NCI-H2029 treated with DMSO at 0.1 percent for 48 hours (cell line): Measurements from ENCODE around the gene SEC31B.

Source experiments
- DNase-seq: peaks from one replicate; lab custom pipeline; 2025; lab: John Stamatoyannopoulos, UW

SEC31B gene

GRCh38 chr10:100519311-100520051, at the start of gene SEC31B:
Gene SEC31B, minus strand, starts transcription at chr10:100519861. Its CDS starts 2,909 bp downstream, at chr10:100516952.
- DNase-seq, result no peak

- DNase-seq, result no peak
Observed at GRCh38 chr10:100568912-100569311, 49.3 kb upstream of the SEC31B start.

GRCh38 chr10:100567826-100568225, 48.2 kb upstream of the SEC31B start:
- DNase-seq, result no peak

GRCh38 chr10:100567249-100567648, 47.6 kb upstream of the SEC31B start:
- DNase-seq, result no peak

- DNase-seq, result no peak
Observed at GRCh38 chr10:100566561-100566960, 46.9 kb upstream of the SEC31B start.

- DNase-seq, result no peak
Observed at GRCh38 chr10:100565206-100565985, 45.7 kb upstream of the SEC31B start.

GRCh38 chr10:100562008-100562672, 42.5 kb upstream of the SEC31B start:
- DNase-seq, result no peak

GRCh38 chr10:100561005-100561404, 41.3 kb upstream of the SEC31B start:
- no peak for DNase-seq

GRCh38 chr10:100560248-100560647, 40.6 kb upstream of the SEC31B start:
- DNase-seq, result no peak

- DNase-seq, result no peak
Observed at GRCh38 chr10:100554902-100555301, 35.2 kb upstream of the SEC31B start.

- no peak for DNase-seq
Observed at GRCh38 chr10:100553929-100554328, 34.3 kb upstream of the SEC31B start.

GRCh38 chr10:100551738-100552137, 32.1 kb upstream of the SEC31B start:
- DNase-seq, result no peak

GRCh38 chr10:100551196-100551595, 31.5 kb upstream of the SEC31B start:
- DNase-seq, result no peak

GRCh38 chr10:100544950-100545349, 25.3 kb upstream of the SEC31B start:
- no peak for DNase-seq

- DNase-seq, result no peak
Observed at GRCh38 chr10:100537475-100537874, 17.8 kb upstream of the SEC31B start.

- peak; percentile 52 for DNase-seq
Observed at GRCh38 chr10:100535715-100536353, 16.2 kb upstream of the SEC31B start, which contains the start of gene HIF1AN. Gene HIF1AN, plus strand, starts transcription at chr10:100535943. Its CDS starts 16 bp downstream, at chr10:100535959.

GRCh38 chr10:100535338-100535714, 15.7 kb upstream of the SEC31B start:
- DNase-seq, result no peak

GRCh38 chr10:100534726-100535125, 15.1 kb upstream of the SEC31B start:
- DNase-seq, result no peak

GRCh38 chr10:100531761-100532160, 12.1 kb upstream of the SEC31B start:
- no peak for DNase-seq

- DNase-seq, result no peak
Observed at GRCh38 chr10:100529475-100530298, 10.0 kb upstream of the SEC31B start, which contains the start of gene NDUFB8. Gene NDUFB8, minus strand, starts transcription at chr10:100529871. Its CDS starts 20 bp downstream, at chr10:100529851.

GRCh38 chr10:100528921-100529474, 9.3 kb upstream of the SEC31B start:
- DNase-seq, result no peak
